Hepatocyte (in vitro differentiated cells): Measurements from ENCODE around the gene SHROOM3. TPM values are rescaled to one million over a fixed set of nuclear protein-coding genes. Genes with fewer than 3 reads are reported as not detected.

Source experiments
- DNase-seq: peaks from one replicate; pipeline ENCODE4 v3.0.0-alpha.2; 2016; ENCODE audit warnings: low spot score
- H2AFZ ChIP-seq: fragments of 200-600 bp; sonication (generic); 2 replicates; pipeline ENCODE4 v1.6.0; 2016; ENCODE audit warnings: antibody characterized with exemption, mild to moderate bottlenecking
- H3K27ac ChIP-seq: fragments of 200-600 bp; sonication (generic); 2 replicates; pipeline ENCODE4 v1.5.1; 2016; ENCODE audit warnings: mild to moderate bottlenecking
- H3K27me3 ChIP-seq: fragments of 200-600 bp; sonication (generic); 2 replicates; pipeline ENCODE4 v1.6.1; 2016
- H3K36me3 ChIP-seq: fragments of 200-600 bp; sonication (generic); replicated peaks from 2 replicates; pipeline ENCODE4 v1.5.1; 2016; ENCODE audit warnings: low read depth; ENCODE audit not compliant: insufficient read depth
- H3K4me1 ChIP-seq: fragments of 200-600 bp; sonication (generic); 2 replicates; pipeline ENCODE4 v1.5.1; 2016; ENCODE audit warnings: mild to moderate bottlenecking, moderate library complexity; ENCODE audit not compliant: insufficient read depth
- H3K4me2 ChIP-seq: fragments of 200-600 bp; sonication (generic); 2 replicates; pipeline ENCODE4 v1.6.0; 2016
- H3K4me3 ChIP-seq: fragments of 200-600 bp; sonication (generic); 2 replicates; pipeline ENCODE4 v1.5.1; 2016; ENCODE audit warnings: mild to moderate bottlenecking
- H3K79me2 ChIP-seq: fragments of 200-600 bp; sonication (generic); 2 replicates; pipeline ENCODE4 v1.6.0; 2017; ENCODE audit warnings: mild to moderate bottlenecking
- H3K9me2 ChIP-seq: fragments of 200-600 bp; sonication (generic); replicated peaks from 2 replicates; pipeline ENCODE4 v1.6.0; 2017; ENCODE audit warnings: mild to moderate bottlenecking; ENCODE audit not compliant: insufficient read depth
- H3K9me3 ChIP-seq: fragments of 200-600 bp; sonication (generic); 2 replicates; pipeline ENCODE4 v1.5.1; 2016; ENCODE audit warnings: low read depth, mild to moderate bottlenecking
- H4K20me1 ChIP-seq: fragments of 200-600 bp; sonication (generic); 2 replicates; pipeline ENCODE4 v1.6.0; 2016; ENCODE audit warnings: mild to moderate bottlenecking; ENCODE audit not compliant: insufficient read depth, poor library complexity, severe bottlenecking
- CTCF ChIP-seq: fragments of 200-600 bp; sonication (generic); IDR thresholded peaks from 2 replicates; pipeline ENCODE4 v1.5.1; 2016; ENCODE audit warnings: antibody characterized with exemption, mild to moderate bottlenecking; ENCODE audit not compliant: poor library complexity
- EZH2 ChIP-seq: fragments of 200-600 bp; sonication (generic); IDR thresholded peaks from 2 replicates; pipeline ENCODE4 v1.6.1; 2016; ENCODE audit warnings: antibody characterized with exemption, mild to moderate bottlenecking, borderline replicate concordance
- EZH2phosphoT487 ChIP-seq: fragments of 200-600 bp; sonication (generic); IDR thresholded peaks from one replicate; pipeline ENCODE4 v1.6.1; 2018; ENCODE audit warnings: antibody characterized with exemption, mild to moderate bottlenecking, low read depth, moderate library complexity; ENCODE audit not compliant: unreplicated experiment, severe bottlenecking
- WGBS: methylation state at CpG from one replicate; pipeline ENCODE4 v1.1.6; 2016; ENCODE audit warnings: low lambda C conversion rate; ENCODE audit errors: missing lambda C conversion rate; 5-methylcytosine and 5-hydroxymethylcytosine counted together
- polyA plus RNA-seq: library from polyadenylated mRNA; unstranded; fragments of >200 nt; fragmentation: Nextera tagmentation; extraction: Ambion mirVana; gene quantifications from 2 replicates; pipeline ENCODE4 v1.2.1, GENCODE V29; 2016
- total RNA-seq: library from RNA; depleted of rRNA; stranded (reverse); fragments of >200 nt; gene quantifications from 2 replicates; pipeline ENCODE4 v1.2.3, GENCODE V29; 2014

SHROOM3 gene
- total and polyA plus RNA-seq, 2 experiments from 2014 or later = 35.0 to 63.1 TPM

GRCh38 chr4:76822303-76822702 lies 387.3 kb downstream of the SHROOM3 start:
- no peaks in the 10 kb centered on the region for H3K9me2 ChIP-seq
- H3K4me1 ChIP-seq = no peaks in the 10 kb centered on the region
- no peak overlapping the region for H2AFZ ChIP-seq
- no peak overlapping the region for H3K4me3 ChIP-seq
- H3K27me3 ChIP-seq = no peaks in the 10 kb centered on the region
- TF ChIP-seq EZH2 = no peak
- TF ChIP-seq EZH2phosphoT487 = no peak
- no peak for TF ChIP-seq CTCF
- H3K4me2 ChIP-seq = no peak overlapping the region
- no peak overlapping the region for H3K27ac ChIP-seq
- H4K20me1 ChIP-seq = no peaks in the 10 kb centered on the region
- DNase-seq = no peak
- no peaks in the 10 kb centered on the region for H3K9me3 ChIP-seq
- 95% methylated on average over 8 of the region's 8 CpGs for WGBS
- no peaks in the 10 kb centered on the region for H3K36me3 ChIP-seq
- H3K79me2 ChIP-seq = no peaks in the 10 kb centered on the region

- Histone ChIP-seq H3K79me2 (no peaks in the 10 kb centered on the region), H4K20me1 (no peaks in the 10 kb centered on the region), H3K4me1 (no peaks in the 10 kb centered on the region), H3K36me3 (no peaks in the 10 kb centered on the region), H2AFZ (no peak overlapping the region), H3K4me3 (no peak overlapping the region), H3K27me3 (no peaks in the 10 kb centered on the region), H3K9me3 (no peaks in the 10 kb centered on the region), H3K4me2 (no peak overlapping the region), H3K27ac (no peak overlapping the region), H3K9me2 (no peaks in the 10 kb centered on the region)
- 74% methylated on average over 1 of the region's 1 CpG for WGBS
- no peak for DNase-seq
- TF ChIP-seq EZH2 (no peak), CTCF (no peak), EZH2phosphoT487 (no peak)
Measured at GRCh38 chr4:76823495-76823894, 388.5 kb downstream of the SHROOM3 start.

GRCh38 chr4:76830612-76830963 lies 395.6 kb downstream of the SHROOM3 start:
- Histone ChIP-seq H3K4me2 (peak overlapping the region; percentile 62), H3K79me2 (no peaks in the 10 kb centered on the region), H3K27me3 (no peaks in the 10 kb centered on the region), H3K27ac (peak overlapping the region; percentile 97), H2AFZ (no peak overlapping the region), H3K4me3 (no peak overlapping the region), H3K9me2 (no peaks in the 10 kb centered on the region), H4K20me1 (no peaks in the 10 kb centered on the region), H3K9me3 (no peaks in the 10 kb centered on the region), H3K4me1 (peaks cover 22% of the 10 kb centered on the region), H3K36me3 (no peaks in the 10 kb centered on the region)
- no peak for TF ChIP-seq EZH2
- no peak for TF ChIP-seq CTCF
- no peak for TF ChIP-seq EZH2phosphoT487
- WGBS = 51% methylated on average over 4 of the region's 4 CpGs
- DNase-seq = no peak
